ENCODE results near the gene ANOS1.

GRCh38 chrX:8548446-8548845 lies 183.5 kb downstream of the ANOS1 start:
- TF ChIP-seq EZH2phosphoT487 (IDR thresholded peaks at IDR 0.05; ENCODE audit: low read length) (no peak), CTCF (IDR thresholded peaks at IDR 0.05; ENCODE audit: low read length) (no peak), EZH2 (optimal IDR thresholded peaks at IDR 0.05; ENCODE audit: low read depth, low read length) (no peak)
